Ascending aorta (tissue), 2 donors: ENCODE measurements around the gene TRIM58. TPM values are rescaled to one million over a fixed set of nuclear protein-coding genes. Genes with fewer than 3 reads are reported as not detected.

ENCODE experiments used
- DNase-seq, 2 donors: peaks; one replicate each; pipeline ENCODE4 v3.0.0-alpha.2; 2019; ENCODE audit warnings: low spot score in 2 of 2
- H3K27ac ChIP-seq, 2 donors: fragments of 200-600 bp; sonication (generic); one replicate each; pipeline ENCODE4 v1.5.1; 2016 to 2017; ENCODE audit warnings: mild to moderate bottlenecking in 1 of 2
- H3K27me3 ChIP-seq: fragments of 200-600 bp; sonication (generic); one replicate; pipeline ENCODE4 v1.5.1; 2017
- H3K36me3 ChIP-seq, 2 donors: fragments of 200-600 bp; sonication (generic); one replicate each; pipeline ENCODE4 v1.5.1; 2016
- H3K4me1 ChIP-seq, 2 donors: fragments of 200-600 bp; sonication (generic); one replicate each; pipeline ENCODE4 v1.5.1; 2016 to 2017; ENCODE audit warnings: mild to moderate bottlenecking in 1 of 2
- H3K4me3 ChIP-seq, 2 donors: fragments of 200-600 bp; sonication (generic); one replicate each; pipeline ENCODE4 v1.5.1; 2016 to 2017; ENCODE audit warnings: mild to moderate bottlenecking in 1 of 2
- H3K9me3 ChIP-seq, 2 donors: fragments of 200-600 bp; sonication (generic); one replicate each; pipeline ENCODE4 v1.5.1; 2016
- CTCF ChIP-seq, 3 experiments: fragments of 200-600 bp in 2 of 3; fragments of 450-650 bp in 1 of 3; sonication (generic) in 2 of 3; IDR thresholded peaks; one replicate each; pipeline ENCODE4 v1.5.1; 2016 to 2019; ENCODE audit warnings: antibody characterized with exemption in 3 of 3, mild to moderate bottlenecking in 1 of 3, moderate library complexity in 1 of 3
- intact Hi-C: fragments of 100-400 bp; cut with DNase I; formaldehyde crosslinking; loops from one replicate; pipeline ENCODE4 v1.15.1; 2023
- total RNA-seq: library from RNA; depleted of rRNA; stranded (reverse); fragments of >200 nt; gene quantifications from one replicate; pipeline ENCODE4 v1.1.0, GENCODE V29; 2016

TRIM58 gene
- total RNA-seq, 1 donor from 2014 or later = 0.53 TPM

DNA sequence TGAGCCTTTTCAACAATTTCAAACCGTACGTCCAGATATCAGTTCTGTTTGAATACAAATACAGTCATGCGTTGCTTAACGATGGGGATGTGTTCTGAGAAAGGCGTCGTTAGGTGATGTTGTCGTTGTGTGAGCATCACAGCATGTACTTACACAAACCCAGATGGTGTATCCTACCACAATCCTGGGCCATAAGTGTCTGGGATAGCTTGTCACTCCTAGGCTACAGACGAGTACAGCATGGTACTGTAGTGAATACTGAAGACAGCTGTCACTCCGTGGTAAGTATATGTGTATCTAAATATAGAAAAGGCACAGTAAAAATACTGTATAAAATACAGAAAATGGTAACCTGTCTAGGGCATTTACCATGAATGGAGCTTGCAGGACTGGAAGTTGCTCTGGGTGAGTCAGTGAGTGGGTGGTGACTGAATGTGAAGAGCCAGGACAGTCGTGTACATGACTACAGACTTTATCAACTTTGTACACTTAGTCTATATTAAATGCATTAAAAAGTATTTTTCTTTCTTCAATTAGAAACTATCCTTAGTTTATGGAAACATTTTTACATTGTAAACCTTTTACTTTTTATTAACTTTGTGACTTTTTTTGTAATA is 27.9 kb downstream of the TRIM58 start:
- Histone ChIP-seq H3K27me3 (no peaks in the 10 kb centered on the region), H3K36me3 (no peaks in the 10 kb centered on the region), H3K27ac (no peak overlapping the region), H3K4me1 (no peaks in the 10 kb centered on the region), H3K4me3 (no peak overlapping the region), H3K9me3 (no peaks in the 10 kb centered on the region)
- no peak for TF ChIP-seq CTCF (IDR thresholded peaks at IDR 0.05)
- DNase-seq = no peak
- intact Hi-C loops = no loop called here

DNA sequence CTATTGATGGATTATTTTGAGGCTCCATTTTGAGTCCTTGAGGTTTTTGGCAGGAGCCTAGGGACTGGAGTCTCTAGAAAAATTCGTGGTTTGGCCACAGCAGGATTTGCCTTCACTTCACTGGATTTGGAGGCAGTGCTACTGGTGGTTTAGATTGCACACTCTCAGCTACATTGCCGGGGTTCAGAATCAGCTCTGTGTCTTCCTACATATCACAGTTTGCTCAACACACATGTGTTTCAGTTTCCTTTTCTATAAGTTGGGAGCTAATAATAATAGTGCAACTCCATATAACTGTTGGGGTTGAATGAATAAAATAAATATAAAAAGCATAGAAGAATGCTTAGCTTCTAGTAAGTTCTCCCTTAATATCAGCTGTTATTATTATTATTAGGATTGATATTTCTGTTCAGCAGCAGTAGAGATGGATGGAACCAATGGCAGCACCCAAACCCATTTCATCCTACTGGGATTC is 38.2 kb downstream of the TRIM58 start, which contains the start of gene OR2W3:
Gene OR2W3 (plus strand): TSS at position 425 of the 475 bp plus-strand sequence. CDS start 0 bp downstream, at position 425.
- intact Hi-C loops = no loop called here
- Histone ChIP-seq H3K9me3 (peaks cover 0 to 3% of the 10 kb centered on the region in 2 donors), H3K4me3 (no peak within 1 kb of the TSS), H3K27ac (no peak within 1 kb of the TSS), H3K36me3 (no peaks in the 10 kb centered on the region), H3K4me1 (no peaks in the 10 kb centered on the region), H3K27me3 (no peaks in the 10 kb centered on the region)
- no peak for DNase-seq
- no peak for TF ChIP-seq CTCF (IDR thresholded peaks at IDR 0.05)

DNA sequence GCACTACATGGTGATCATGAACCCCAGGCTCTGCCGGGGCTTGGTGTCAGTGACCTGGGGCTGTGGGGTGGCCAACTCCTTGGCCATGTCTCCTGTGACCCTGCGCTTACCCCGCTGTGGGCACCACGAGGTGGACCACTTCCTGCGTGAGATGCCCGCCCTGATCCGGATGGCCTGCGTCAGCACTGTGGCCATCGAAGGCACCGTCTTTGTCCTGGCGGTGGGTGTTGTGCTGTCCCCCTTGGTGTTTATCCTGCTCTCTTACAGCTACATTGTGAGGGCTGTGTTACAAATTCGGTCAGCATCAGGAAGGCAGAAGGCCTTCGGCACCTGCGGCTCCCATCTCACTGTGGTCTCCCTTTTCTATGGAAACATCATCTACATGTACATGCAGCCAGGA is 39.0 kb downstream of the TRIM58 start:
- Histone ChIP-seq H3K36me3 (no peaks in the 10 kb centered on the region), H3K9me3 (peaks cover 0 to 3% of the 10 kb centered on the region in 2 donors), H3K27ac (no peak overlapping the region), H3K27me3 (no peaks in the 10 kb centered on the region), H3K4me1 (no peaks in the 10 kb centered on the region), H3K4me3 (no peak overlapping the region)
- intact Hi-C loops = no loop called here
- DNase-seq = no peak
- no peak for TF ChIP-seq CTCF (IDR thresholded peaks at IDR 0.05)

DNA sequence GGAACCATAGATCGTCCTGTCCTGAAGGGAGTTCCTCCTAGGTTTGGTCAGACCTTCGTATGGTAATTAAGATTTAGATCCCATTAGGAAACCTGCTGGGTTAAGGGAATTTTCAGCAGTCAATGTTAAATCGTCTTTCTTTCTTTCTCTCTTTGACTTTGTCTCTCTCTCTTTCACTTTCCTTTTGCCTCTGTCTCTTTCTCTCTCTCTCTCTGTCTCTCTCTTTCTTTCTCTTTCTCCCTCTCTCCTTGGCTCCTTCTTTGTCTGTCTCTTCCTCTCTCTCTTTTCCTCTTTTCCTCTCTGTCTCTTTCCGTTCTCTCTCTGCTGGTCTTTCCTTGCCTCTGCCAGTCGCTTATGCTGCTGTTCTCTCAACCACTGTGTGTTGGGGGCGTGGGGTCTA is 47.1 kb downstream of the TRIM58 start:
- H3K27me3 ChIP-seq = no peaks in the 10 kb centered on the region
- no peaks in the 10 kb centered on the region for H3K36me3 ChIP-seq
- no peak for DNase-seq
- H3K27ac ChIP-seq = no peak overlapping the region
- TF ChIP-seq CTCF (IDR thresholded peaks at IDR 0.05) = no peak
- no peaks in the 10 kb centered on the region for H3K4me1 ChIP-seq
- intact Hi-C loops = no loop called here
- no peaks in the 10 kb centered on the region for H3K9me3 ChIP-seq
- H3K4me3 ChIP-seq = no peak overlapping the region

- no peaks in the 10 kb centered on the region for H3K4me1 ChIP-seq
- no peak for DNase-seq
- H3K27ac ChIP-seq = no peak overlapping the region
- intact Hi-C loops = no loop called here
- no peak overlapping the region for H3K4me3 ChIP-seq
- no peaks in the 10 kb centered on the region for H3K27me3 ChIP-seq
- TF ChIP-seq CTCF (IDR thresholded peaks at IDR 0.05) = no peak
- H3K36me3 ChIP-seq = no peaks in the 10 kb centered on the region
- H3K9me3 ChIP-seq = no peaks in the 10 kb centered on the region
Measured at GRCh38 chr1:247905181-247905580, 48.2 kb downstream of the TRIM58 start.
